Stimulated activated naive CD8-positive, alpha-beta T cell treated with anti-CD3 and anti-CD28 coated beads, Interleukin-15, amount 100 ng/mL, for 72 hours (primary cell): ENCODE data around the gene ERBB4.
"Not testable (repeated sequence)": the region's sequence is repeated elsewhere in the genome, so short reads cannot be mapped to it uniquely, and the experiment has no call there.

Source experiments
- ATAC-seq: fragments of 150-1000 bp; cut with Tn5 transposase; 2 replicates; pipeline ENCODE4 v1.10.0; 2021; ENCODE audit warnings: mild to moderate bottlenecking, moderate library complexity
- DNase-seq, 2 donors: peaks; one replicate each; pipeline ENCODE4 v3.0.0; 2021 to 2022
- H3K27ac Mint-ChIP-seq, 2 donors: one replicate each; pipeline ENCODE4 v1.8.0; 2022; ENCODE audit warnings: mild to moderate bottlenecking in 2 of 2, mixed read lengths in 2 of 2, moderate library complexity in 2 of 2
- H3K27me3 Mint-ChIP-seq: one replicate; pipeline ENCODE4 v1.8.0; 2022; ENCODE audit warnings: mixed read lengths
- H3K4me1 Mint-ChIP-seq: one replicate; pipeline ENCODE4 v1.8.0; 2022; ENCODE audit warnings: mild to moderate bottlenecking, mixed read lengths
- H3K4me3 Mint-ChIP-seq, 2 donors: one replicate each; pipeline ENCODE4 v1.8.0; 2022; ENCODE audit warnings: mild to moderate bottlenecking in 2 of 2, mixed read lengths in 2 of 2, moderate library complexity in 1 of 2
- H3K9me3 Mint-ChIP-seq, 2 donors: one replicate each; pipeline ENCODE4 v1.8.0; 2022; ENCODE audit warnings: mixed read lengths in 2 of 2

The ERBB4 gene

GRCh38 chr2:211568439-211568838 is 970.2 kb downstream of the ERBB4 start:
- Mint-ChIP-seq H3K27ac (no peak overlapping the region), H3K4me1 (no peaks in the 10 kb centered on the region), H3K9me3 (peaks cover 7 to 23% of the 10 kb centered on the region in 2 donors), H3K27me3 (no peaks in the 10 kb centered on the region), H3K4me3 (no peak overlapping the region)
- DNase-seq (no peak), ATAC-seq (no peak)

- Mint-ChIP-seq H3K9me3 (peaks cover 0 to 16% of the 10 kb centered on the region in 2 donors), H3K27ac (no peak overlapping the region), H3K4me3 (no peak overlapping the region), H3K27me3 (no peaks in the 10 kb centered on the region), H3K4me1 (no peaks in the 10 kb centered on the region)
- ATAC-seq (no peak), DNase-seq (no peak)
Observed at GRCh38 chr2:211564441-211564840, 974.2 kb downstream of the ERBB4 start.

DNA sequence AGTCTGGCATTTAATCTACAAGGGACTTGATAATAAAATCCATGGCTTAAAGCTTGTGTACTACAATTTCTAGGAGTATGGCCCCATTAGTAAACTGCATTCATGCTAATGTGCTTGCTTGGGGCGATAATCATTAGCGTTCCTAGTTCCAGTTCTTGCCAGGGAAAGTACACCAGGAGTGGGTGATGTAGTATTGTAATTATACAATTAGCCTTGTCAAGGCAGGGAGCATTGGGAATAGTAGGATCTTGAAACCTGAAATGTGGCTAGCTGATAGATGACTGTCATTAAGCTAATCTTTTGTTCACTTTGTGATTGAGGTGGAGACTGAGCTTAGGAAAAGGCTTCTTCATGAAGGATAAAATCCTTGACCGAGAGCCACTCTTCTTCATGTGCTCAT is 993.0 kb downstream of the ERBB4 start:
- no peak for DNase-seq
- H3K4me3 Mint-ChIP-seq: no peak overlapping the region
- H3K27ac Mint-ChIP-seq: no peak overlapping the region
- no peaks in the 10 kb centered on the region for H3K9me3 Mint-ChIP-seq
- no peaks in the 10 kb centered on the region for H3K27me3 Mint-ChIP-seq
- no peak for ATAC-seq
- H3K4me1 Mint-ChIP-seq: no peaks in the 10 kb centered on the region

- Mint-ChIP-seq H3K4me1 (no peaks in the 10 kb centered on the region), H3K27me3 (no peaks in the 10 kb centered on the region), H3K9me3 (peaks cover 0 to 5% of the 10 kb centered on the region in 2 donors), H3K27ac (no peak overlapping the region), H3K4me3 (no peak overlapping the region)
- ATAC-seq: no peak
- DNase-seq: no peak
Observed at GRCh38 chr2:211534632-211535031, 1004.0 kb downstream of the ERBB4 start.

DNA sequence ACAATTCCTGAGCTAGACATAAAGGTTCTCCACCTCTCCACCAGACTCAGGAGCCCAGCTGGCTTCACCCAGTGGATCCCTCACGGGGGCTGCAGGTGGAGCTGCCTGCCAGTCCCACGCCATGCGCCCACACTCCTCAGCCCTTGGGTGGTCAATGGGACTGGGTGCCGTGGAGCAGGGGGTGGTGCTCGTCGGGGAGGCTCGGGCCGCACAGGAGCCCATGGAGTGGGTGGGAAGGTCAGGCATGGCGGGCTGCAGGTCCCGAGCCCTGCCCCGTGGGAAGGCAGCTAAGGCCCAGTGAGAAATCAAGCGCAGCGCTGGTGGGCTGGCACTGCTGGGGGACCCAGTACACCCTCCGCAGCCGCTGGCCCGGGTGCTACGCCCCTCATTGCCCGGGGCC is 1014.4 kb downstream of the ERBB4 start:
- not testable (repeated sequence) for DNase-seq, H3K27me3 Mint-ChIP-seq, H3K4me1 Mint-ChIP-seq, H3K27ac Mint-ChIP-seq, ATAC-seq, H3K4me3 Mint-ChIP-seq
- peaks cover 9 to 30% of the 10 kb centered on the region in 2 donors for H3K9me3 Mint-ChIP-seq

DNA sequence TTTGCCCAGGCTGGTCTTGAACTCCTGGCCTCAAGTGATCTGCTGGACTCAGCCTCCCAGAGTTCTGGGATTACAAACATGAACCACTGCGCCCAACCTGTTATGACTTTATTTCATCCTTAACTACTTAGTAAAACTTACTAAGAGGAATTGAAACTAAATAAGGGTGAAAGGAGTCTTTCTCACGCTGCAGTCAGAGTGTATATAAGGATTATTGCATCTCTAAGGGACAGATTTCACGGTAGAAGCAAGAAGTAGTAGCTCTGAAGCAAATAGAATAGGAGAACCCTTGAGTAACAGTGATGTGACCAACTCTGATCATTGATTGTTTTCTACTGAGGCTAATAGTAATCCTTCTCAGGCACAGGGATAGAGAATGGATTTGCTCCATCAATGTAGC is 1022.1 kb downstream of the ERBB4 start:
- Mint-ChIP-seq H3K4me3 (no peak overlapping the region), H3K4me1 (no peaks in the 10 kb centered on the region), H3K27me3 (no peaks in the 10 kb centered on the region), H3K27ac (no peak overlapping the region), H3K9me3 (peaks cover 4 to 17% of the 10 kb centered on the region in 2 donors)
- ATAC-seq (no peak), DNase-seq (no peak)

- ATAC-seq (no peak), DNase-seq (no peak)
- Mint-ChIP-seq H3K4me1 (no peaks in the 10 kb centered on the region), H3K4me3 (no peak overlapping the region), H3K27ac (no peak overlapping the region), H3K9me3 (peaks cover 4 to 10% of the 10 kb centered on the region in 2 donors), H3K27me3 (no peaks in the 10 kb centered on the region)
Observed at GRCh38 chr2:211514049-211514448, 1024.6 kb downstream of the ERBB4 start.

GRCh38 chr2:211513446-211513845 is 1025.2 kb downstream of the ERBB4 start:
- Mint-ChIP-seq H3K27me3 (no peaks in the 10 kb centered on the region), H3K4me3 (no peak overlapping the region), H3K27ac (no peak overlapping the region), H3K4me1 (no peaks in the 10 kb centered on the region), H3K9me3 (peaks cover 4 to 10% of the 10 kb centered on the region in 2 donors)
- DNase-seq (no peak), ATAC-seq (no peak)

GRCh38 chr2:211512806-211513205 is 1025.8 kb downstream of the ERBB4 start:
- no peaks in the 10 kb centered on the region for H3K4me1 Mint-ChIP-seq

GRCh38 chr2:211503856-211504255 is 1034.7 kb downstream of the ERBB4 start:
- ATAC-seq (no peak), DNase-seq (no peak)
- Mint-ChIP-seq H3K4me3 (no peak overlapping the region), H3K27ac (no peak overlapping the region), H3K27me3 (no peaks in the 10 kb centered on the region), H3K4me1 (no peaks in the 10 kb centered on the region), H3K9me3 (peaks cover 19 to 23% of the 10 kb centered on the region in 2 donors)

More at GRCh38 chr2:211512806-211513205, 1025.8 kb downstream of the ERBB4 start:
- DNase-seq: no peak
- no peak overlapping the region for H3K27ac Mint-ChIP-seq
- H3K9me3 Mint-ChIP-seq: peaks cover 4 to 10% of the 10 kb centered on the region in 2 donors
- H3K27me3 Mint-ChIP-seq: no peaks in the 10 kb centered on the region
- no peak for ATAC-seq
- no peak overlapping the region for H3K4me3 Mint-ChIP-seq

DNA sequence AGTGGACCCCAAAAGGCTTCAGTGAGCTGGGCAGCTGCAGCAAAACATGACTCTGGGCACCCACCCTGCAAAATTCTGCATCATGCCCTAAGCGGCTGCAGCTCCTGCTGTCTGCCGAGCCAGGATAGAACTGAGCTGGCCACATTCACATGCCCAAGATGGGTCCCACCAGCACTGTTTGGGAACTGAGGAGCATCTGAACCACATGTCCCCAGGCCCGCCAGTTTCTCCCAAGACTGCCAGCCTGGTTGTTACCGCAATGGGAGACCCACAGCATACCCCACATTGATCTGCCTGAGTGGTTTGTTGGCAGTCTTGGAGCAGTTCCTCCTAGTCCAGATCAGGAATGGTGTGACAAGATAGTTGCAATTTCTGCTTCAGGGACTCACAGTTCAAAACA is 1035.4 kb downstream of the ERBB4 start:
- H3K9me3 Mint-ChIP-seq: peaks cover 19 to 23% of the 10 kb centered on the region in 2 donors
- H3K4me1 Mint-ChIP-seq: no peaks in the 10 kb centered on the region
- H3K27ac Mint-ChIP-seq: no peak overlapping the region
- DNase-seq (no peak), ATAC-seq (no peak)
- H3K27me3 Mint-ChIP-seq: no peaks in the 10 kb centered on the region
- no peak overlapping the region for H3K4me3 Mint-ChIP-seq

- Mint-ChIP-seq H3K27me3 (no peaks in the 10 kb centered on the region), H3K4me1 (no peaks in the 10 kb centered on the region), H3K4me3 (no peak overlapping the region), H3K27ac (no peak overlapping the region), H3K9me3 (peaks cover 0 to 10% of the 10 kb centered on the region in 2 donors)
- DNase-seq (no peak), ATAC-seq (no peak)
Observed at GRCh38 chr2:211498551-211499205, 1039.9 kb downstream of the ERBB4 start.

GRCh38 chr2:211495339-211495738 is 1043.3 kb downstream of the ERBB4 start:
- Mint-ChIP-seq H3K9me3 (no peaks in the 10 kb centered on the region), H3K27ac (no peak overlapping the region), H3K4me1 (no peaks in the 10 kb centered on the region), H3K27me3 (no peaks in the 10 kb centered on the region), H3K4me3 (no peak overlapping the region)
- ATAC-seq (no peak), DNase-seq (no peak)

- no peaks in the 10 kb centered on the region for H3K4me1 Mint-ChIP-seq
- ATAC-seq (no peak), DNase-seq (no peak)
- H3K27ac Mint-ChIP-seq: no peak overlapping the region
- no peaks in the 10 kb centered on the region for H3K9me3 Mint-ChIP-seq
- H3K4me3 Mint-ChIP-seq: no peak overlapping the region
- H3K27me3 Mint-ChIP-seq: no peaks in the 10 kb centered on the region
Observed at GRCh38 chr2:211494536-211494935, 1044.1 kb downstream of the ERBB4 start.

- Mint-ChIP-seq H3K4me3 (no peak overlapping the region), H3K27ac (peak overlapping the region in 1 of 2 donors; percentile 48), H3K27me3 (no peaks in the 10 kb centered on the region), H3K9me3 (no peaks in the 10 kb centered on the region), H3K4me1 (no peaks in the 10 kb centered on the region)
- ATAC-seq: no peak
- no peak for DNase-seq
Observed at GRCh38 chr2:211494085-211494484, 1044.5 kb downstream of the ERBB4 start.

DNA sequence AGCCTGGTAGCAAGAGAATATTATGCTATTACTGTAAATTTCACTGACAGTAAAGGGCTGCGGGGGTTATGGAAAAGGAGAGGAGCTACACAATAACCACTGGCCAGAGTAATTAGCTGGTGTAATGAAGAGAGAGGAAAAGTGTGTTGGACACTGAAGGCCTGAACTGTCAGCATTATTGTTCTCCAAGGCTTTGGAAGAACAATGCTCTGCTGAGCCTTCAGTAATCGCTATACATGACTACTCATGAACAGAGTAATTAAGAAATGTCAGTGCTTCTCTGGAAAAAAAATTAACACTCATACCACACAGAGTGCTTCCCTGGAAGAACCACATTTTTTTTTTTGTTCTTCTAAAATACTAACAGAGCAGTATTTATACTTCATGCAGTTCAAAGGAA is 1050.9 kb downstream of the ERBB4 start:
- DNase-seq (no peak), ATAC-seq (no peak)

DNA sequence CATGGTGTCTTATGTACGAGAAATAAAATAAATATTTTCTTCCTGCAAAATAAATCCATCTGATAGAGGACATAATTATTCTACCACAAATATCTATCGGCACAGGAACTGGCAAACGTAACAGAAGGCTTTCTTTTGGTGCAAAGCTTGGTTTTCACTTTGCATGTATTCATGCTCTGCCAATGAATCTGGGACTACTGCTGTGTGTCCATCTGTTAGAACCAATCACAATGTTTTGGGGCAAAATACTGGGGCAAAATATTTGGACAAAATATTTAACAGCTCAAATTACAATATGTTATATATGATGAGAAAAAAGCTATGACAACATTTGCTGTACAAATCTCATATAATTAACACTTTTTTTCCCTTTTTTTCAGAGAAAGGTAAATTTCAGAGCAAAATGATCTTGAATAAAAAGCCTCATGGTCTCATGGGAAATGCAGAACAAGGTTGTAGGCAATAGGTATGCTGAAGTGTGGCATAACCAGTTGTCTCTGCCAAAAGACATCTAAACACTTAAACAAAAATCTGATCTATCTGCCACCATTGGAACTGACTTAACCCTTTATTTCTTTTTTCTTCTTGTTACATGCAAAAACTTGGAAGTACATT is 1059.0 kb downstream of the ERBB4 start:
- ATAC-seq: no peak
- no peaks in the 10 kb centered on the region for H3K4me1 Mint-ChIP-seq
- H3K4me3 Mint-ChIP-seq: no peak overlapping the region
- H3K27ac Mint-ChIP-seq: no peak overlapping the region
- no peak for DNase-seq
- H3K9me3 Mint-ChIP-seq: peaks cover 0 to 5% of the 10 kb centered on the region in 2 donors
- no peaks in the 10 kb centered on the region for H3K27me3 Mint-ChIP-seq

More for the DNA sequence above, 1050.9 kb downstream of the ERBB4 start:
- Mint-ChIP-seq H3K27me3 (no peaks in the 10 kb centered on the region), H3K4me3 (no peak overlapping the region), H3K9me3 (no peaks in the 10 kb centered on the region), H3K27ac (no peak overlapping the region), H3K4me1 (no peaks in the 10 kb centered on the region)
